Measurements from ENCODE around the gene USH2A.

USH2A gene

GRCh38 chr1:215581896-215582295 lies 841.4 kb downstream of the USH2A start:
- DNase-seq, result no peak

All from CD4-positive, alpha-beta T cell treated with Interleukin-17A for 1 hour (primary cell).